NCI-H1105 (cell line): ENCODE measurements around the gene POLR3H.

Experiments used
- DNase-seq: peaks from one replicate; lab custom pipeline; 2025; lab: John Stamatoyannopoulos, UW

The POLR3H gene

DNA sequence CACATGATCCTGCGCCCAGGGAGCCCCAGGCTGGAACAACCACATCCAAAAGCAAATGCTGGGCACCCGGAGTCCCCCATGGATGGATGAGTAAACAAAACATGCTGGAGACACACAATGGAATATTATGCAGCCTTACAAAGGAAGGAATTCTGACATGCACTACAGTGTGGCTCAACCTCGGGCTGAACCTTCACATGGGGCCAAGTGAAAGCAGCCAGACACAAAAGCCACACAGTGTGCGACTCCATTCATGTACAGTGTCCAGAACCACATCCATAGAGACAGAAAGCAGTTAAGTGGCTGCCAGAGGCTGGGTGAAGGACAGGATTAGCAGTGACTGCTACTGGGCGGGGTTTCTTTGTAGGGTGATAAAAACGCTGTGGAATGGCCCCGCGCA lies 10.1 kb downstream of the POLR3H start:
- no peak for DNase-seq

DNA sequence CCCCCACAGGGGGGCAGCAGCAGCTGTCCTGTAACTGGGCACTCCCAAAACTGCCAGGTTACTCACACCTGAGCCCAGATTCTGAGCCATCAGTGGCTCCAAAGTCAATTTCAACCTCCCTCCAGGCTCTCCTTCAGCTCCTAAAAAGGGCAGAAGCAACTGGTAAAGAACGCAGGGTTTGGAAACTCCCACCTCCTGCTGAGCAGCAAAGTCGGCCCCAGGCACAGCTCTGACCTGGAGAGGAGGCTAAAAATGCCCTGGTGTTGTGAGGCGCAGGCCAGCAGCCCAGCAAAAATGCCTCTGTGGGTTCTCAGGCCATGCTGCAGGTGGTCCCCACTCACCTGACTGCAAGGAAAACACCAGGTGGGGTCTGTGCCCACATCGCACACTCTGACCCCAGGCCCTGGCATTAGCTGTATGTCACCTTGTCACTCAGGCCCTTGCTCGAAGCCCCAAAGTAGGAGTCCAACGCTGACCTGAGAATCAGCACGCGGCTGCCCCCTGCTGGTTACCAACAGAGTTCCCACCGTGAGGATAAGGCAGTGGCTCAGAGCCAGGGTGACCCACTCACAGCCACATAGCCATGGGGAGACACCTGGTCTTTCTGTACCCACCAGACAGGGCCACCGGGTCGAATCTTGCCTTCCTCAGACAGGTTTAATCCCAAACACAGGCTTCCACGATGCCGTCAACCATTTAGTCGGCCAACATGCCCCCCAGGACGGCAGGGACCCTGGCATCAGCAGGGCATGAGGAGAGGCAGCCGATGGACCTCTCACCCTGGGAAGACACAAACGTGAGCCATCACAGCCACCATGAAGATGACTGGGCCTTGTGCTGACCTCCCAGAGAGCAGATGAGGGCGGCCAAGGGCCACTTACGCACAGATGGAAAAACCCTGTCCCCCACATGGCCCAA lies 11.1 kb downstream of the POLR3H start:
- no peak for DNase-seq

DNA sequence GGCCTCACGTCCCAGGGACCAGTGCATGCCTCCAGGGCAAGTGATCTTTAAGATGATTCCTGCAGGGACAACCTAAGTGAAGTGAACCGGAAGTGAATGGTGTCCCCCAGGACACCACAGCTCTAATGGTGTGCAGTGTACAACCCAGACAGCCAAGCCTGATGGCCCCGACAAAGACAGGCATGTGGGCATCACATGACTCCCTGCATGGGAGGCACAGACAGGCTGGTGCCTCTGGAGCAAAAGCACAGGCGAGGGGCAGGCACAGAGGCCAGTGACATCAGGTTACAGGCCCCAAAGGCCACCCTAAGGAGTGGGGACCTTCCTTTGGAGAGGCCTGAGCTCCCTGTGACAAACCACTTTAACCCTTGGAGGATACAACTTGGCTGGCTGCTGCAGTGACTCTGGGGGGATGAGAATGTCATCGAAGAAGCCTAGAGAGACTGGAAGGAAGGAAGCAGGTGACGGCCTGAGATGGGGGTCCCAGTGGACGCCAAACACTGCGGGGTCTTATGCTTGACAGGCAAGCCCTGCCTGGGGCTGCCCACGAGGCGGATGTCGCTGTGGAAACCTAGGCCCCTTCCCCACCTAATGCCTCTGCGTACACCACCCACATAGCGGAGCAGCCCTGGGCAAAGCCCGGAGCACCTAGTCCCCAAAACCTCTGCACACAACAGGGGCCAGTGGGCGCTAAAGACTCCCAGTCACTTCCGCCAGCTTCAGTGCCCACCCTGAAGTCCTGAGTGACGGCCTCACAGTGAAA lies 12.4 kb downstream of the POLR3H start:
- no peak for DNase-seq

DNA sequence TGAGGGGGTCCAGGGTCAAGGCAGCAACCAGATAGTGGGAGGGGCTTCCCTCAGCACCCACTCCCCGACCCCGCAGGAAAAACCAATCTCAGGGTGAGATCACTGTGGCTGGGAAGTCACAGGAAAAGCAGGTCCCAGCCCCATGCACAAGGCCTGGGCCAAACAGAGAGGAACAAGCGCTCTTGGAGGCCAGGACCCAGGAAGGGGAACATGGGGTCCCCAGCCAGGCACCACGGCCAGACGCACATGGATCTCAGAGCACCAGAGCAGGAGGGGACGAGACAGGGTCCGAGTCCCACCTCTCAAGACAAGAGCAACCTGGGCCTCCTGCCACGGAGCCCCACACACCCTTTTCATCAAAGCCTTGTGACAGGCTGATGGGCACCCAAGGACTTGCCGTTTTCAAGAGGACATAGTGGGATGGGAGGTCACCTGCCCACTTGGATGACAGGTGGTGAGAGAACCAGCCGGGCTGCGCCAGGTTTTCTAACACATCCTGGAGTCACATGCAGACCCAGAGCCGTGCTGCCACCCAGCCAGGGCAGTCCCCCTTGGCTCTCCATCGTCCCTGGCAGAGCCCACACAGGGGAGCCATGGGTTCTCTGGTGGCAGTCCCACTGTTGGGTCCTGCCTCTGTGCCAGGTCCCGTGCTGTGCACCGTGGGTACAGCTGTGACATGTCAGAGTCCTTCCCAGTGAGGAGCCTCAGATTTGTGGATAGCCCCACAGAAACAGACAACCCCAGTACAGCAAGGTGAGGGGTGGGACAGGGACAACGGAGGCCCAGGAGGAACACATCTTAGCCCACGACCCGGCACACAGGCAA lies 13.2 kb downstream of the POLR3H start:
- no peak for DNase-seq

DNA sequence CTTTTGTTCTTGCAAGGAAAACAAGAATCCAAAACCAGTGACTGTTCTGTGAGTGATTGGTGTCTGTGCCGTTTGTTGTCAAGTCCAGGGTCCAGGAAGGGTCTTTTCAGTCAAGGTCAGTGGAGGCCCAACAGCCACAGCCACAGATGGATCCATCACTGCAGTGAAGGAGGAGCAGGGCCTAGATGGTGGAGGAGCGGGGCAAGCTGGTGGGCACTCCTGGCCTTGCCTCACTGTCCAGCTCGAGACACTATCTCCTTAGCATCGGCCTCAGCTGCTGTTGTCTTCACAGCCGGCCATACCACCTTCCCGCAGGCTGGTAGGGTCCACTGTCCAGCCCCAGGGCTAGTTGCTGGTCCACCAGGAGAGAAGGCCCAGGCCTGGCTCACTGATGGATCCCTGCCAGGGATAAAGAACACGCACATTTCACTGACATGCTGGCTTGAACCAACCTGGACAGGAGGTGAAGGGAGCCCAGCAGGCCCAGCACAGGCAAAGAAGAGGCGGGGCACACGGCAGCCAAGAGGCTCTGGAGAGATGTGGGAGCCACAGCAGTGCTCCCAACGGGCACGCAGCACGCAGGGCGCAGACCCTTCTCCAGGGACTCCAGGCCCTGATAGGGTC lies 15.2 kb downstream of the POLR3H start:
- DNase-seq = no peak

DNA sequence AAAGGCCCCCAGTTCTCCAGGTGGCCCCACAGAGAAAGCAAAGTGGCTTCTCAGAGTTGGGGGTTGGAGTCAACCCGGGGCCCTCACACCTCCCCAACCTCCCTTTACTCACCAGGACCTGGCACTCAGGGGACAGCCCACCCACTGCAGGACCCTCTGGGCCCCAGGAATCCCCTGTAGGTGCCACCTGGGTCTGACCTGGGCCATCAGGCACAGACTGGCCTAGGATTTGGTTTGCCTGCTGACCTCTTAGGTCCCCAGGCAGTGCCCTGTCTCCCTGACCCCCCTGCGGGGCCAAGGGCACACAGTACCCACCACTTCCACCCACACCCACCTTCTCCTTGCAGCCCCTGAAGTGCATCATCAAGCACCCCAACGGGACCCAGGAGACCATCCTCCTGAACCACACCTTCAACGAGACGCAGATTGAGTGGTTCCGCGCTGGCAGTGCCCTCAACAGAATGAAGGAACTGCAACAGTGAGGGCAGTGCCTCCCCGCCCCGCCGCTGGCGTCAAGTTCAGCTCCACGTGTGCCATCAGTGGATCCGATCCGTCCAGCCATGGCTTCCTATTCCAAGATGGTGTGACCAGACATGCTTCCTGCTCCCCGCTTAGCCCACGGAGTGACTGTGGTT lies 16.0 kb downstream of the POLR3H start:
- no peak for DNase-seq

DNA sequence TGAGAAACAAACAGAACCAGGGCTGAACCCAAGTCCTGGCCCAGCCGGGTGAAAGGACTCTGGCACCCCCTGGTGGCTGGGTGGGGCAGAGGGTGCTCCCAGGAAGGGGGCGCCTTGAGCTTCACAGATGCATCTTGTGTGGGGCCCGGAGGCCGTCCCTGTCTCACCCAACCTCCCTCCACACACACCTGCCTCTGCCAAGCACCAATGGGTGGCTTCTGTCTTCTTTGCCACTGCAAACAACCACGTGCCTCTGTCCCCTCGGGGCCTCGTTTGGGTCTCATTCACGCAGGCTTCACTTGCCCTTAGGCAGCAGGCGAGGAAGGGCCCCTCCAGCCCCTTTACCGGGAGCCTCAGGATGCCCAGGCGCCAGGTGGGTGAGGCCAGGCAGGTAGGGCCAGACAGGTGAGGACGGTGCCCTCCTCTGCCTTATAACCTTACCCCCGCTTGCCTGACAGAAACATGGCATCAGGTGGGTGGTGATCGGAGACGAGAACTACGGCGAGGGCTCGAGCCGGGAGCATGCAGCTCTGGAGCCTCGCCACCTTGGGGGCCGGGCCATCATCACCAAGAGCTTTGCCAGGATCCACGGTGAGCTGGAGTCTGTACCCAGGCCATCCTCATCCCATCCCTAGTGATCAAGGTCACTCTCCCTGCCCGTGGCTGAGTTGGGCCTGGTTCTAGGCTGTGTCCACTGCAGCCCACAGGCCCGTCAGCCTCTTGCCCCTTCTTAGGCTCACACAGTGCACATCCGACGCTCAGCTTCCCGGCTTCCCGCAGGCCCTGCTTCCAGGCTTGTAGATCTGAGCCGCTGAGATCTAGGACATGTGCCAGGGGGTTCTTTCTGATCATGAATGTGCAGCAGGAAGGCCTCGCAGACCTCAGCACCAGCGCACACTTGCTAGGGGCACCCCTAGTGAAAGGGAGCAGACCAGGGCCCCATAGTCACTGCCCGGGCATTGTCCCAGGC lies 17.2 kb downstream of the POLR3H start:
- no peak for DNase-seq

DNA sequence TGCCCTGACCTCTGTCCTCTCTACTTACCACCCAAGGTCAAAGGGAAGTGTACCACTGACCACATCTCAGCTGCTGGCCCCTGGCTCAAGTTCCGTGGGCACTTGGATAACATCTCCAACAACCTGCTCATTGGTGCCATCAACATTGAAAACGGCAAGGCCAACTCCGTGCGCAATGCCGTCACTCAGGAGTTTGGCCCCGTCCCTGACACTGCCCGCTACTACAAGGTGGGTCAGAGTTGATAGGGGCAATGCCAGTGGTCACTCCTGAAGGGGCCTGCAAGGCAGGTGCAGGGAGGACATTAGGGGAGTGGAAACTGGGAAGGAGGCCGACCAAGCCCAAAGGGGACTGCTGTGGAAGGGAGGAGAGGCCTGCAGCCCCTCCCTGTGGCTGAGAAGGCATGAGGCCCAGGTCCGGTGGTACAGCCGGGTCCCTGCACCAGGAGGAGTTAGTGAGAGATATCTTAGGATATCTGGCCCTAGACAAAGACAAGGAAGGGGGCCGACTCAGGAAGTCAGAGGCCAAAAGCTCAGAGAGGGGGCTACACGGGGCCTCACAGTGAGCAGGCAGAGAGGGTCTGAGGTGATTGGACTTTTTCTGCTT lies 17.9 kb downstream of the POLR3H start:
- DNase-seq = no peak

DNA sequence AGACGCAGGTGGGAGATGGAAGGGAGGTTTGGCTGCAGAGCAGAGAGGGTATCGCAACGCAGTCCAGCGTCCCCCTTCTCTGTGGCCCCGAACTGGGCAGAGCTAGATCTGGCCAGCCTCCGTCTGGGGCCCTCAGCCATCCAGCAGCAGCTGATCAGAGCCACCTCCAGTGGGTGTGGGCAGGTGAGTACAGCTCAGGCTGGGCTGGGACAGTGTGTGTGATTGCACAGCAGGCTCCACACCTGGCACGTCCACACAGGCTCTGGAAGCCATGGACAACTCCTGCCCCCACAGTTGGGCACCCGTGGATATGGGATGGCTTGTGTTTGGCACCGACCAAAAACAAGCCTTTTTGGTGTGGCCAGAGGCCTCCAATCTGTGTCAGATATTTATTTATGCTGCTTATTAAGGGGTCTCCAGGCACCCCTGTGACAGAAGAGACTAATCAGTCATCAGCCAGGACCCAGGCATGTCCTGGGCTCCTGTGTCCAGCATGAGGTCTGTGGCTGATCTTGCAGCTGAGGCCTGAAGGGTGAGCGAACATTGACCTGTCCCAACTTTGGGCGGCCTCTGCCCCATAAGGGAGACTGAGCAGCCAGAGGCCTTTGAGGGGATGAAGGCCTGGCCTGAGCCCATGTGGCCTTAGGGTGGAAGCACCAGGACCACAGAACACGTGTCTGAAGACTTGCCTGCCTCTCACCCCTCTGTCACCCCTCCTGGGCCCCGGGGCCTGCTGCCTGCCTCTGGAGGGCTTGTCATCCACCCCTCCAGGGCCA lies 18.6 kb downstream of the POLR3H start:
- DNase-seq = no peak

DNA sequence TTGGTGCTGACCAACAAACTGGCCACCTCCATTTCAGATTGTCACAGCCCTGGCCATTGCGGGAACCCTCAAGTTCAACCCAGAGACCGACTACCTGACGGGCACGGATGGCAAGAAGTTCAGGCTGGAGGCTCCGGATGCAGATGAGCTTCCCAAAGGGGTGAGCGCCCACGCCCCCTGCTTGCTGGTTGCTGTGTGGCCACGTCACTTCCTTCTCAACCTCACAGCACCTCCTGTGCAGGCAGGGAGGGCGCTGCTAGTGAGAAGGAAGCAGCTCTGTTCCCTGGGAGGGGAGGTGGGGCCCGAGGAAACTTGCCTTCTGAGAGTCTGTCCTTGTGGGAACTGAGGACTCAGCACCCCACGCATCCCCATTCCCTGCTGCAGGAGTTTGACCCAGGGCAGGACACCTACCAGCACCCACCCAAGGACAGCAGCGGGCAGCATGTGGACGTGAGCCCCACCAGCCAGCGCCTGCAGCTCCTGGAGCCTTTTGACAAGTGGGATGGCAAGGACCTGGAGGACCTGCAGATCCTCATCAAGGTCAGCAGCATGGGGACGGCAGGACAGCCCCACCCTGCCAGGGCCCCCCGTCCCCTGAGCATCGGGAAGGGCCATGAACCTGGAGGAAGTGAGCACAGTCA lies 19.3 kb downstream of the POLR3H start:
- no peak for DNase-seq

DNA sequence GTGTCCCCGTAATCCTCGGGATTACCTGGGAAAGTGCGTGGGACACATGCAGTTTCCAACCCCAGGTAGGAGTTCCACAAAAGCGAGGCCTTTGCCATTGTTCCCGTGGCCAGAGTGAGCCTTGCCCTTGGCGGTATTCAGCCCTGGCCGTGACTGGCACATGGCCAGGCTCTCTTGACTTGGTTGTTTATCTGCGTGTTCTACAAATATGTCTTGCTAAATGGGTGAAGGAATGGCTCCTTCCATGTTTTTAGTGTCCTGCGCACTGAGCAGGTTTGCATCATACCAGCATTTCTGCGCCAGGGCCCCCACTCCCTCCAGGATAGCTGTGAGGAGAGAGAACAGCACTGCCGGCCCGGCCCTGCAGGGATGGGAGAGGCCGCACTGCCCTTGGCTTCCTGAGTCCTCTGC lies 20.0 kb downstream of the POLR3H start:
- DNase-seq = no peak

DNA sequence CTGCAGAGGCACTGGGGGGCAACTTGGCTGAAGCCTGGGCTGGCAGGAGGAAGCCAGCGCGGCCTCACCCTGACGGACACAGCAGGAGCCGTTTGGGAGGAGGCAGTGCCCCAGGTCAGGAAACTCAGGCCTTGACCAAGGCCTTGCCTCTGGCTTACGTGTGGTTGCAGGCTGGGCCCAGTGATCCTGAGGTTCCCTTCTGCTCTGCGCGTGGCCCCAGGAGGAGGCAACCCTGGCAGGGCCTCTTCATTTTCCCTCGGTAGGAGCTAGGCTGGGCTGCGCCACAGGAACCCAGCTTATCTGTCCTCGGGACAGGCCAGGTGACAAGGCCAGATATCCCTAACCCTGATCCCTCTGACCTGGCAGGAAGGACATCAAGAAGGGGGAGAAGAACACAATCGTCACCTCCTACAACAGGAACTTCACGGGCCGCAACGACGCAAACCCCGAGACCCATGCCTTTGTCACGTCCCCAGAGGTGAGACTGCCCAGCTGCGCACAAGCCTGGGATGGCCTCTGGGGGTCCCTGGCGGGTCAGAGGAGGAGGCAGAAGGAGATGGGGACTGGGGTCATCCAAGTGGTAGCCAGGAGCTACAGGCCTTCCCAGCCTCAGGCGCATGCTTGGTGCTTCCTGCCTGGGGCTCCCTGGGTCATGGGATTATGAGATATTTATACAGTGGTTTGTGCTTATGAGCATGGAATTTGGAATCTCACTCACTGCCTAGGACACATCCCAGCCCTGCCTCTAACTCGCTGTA lies 20.6 kb downstream of the POLR3H start:
- DNase-seq = no peak

DNA sequence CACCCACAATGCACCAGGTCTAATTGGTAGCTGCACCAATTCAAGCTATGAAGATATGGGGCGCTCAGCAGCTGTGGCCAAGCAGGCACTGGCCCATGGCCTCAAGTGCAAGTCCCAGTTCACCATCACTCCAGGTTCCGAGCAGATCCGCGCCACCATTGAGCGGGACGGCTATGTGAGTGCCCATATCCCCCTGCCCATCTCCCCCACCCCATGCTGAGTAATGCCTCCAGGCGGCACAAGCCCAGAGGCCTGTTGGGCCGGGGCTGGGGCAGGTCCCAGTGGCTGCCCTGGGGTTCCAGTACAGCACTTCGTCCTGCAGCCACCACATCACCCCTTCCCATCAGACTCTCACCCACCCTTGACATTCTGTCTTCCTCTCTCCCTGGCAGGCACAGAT lies 21.5 kb downstream of the POLR3H start:
- no peak for DNase-seq

DNA sequence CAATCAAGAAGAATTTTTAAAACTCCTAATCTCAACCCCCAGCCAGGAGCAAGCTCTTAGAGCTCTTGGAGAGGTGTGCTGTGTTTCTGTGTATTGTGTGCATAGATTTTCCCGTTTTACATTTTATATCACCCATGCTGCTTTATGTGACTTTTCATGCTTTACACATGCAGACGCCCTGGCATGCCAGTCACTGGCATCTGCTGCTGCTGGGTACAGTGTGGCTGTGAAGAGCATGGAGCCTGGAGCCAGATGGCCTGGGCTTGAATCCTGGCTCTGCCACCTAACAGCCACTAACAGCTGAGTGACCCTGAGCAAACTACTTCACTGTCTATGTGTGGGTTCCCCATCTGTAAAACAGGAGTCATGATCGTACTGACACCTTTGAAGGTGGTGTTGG lies 23.1 kb downstream of the POLR3H start:
- no peak for DNase-seq

DNA sequence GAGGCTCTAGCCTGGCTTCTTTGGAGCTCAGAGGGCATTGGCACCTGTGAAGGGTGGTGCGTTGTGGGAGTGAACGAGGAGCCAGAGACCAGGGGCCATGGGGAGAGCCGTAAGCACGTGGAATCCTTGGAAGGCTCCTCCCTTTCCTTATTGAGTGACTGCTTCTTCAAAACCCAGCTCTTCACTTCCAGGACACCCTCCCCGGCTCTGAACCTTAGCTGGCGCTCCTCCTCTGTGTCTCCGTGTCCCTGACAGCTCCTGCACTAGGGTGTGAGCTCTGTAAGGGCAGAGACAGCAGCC lies 26.3 kb downstream of the POLR3H start:
- no peak for DNase-seq

DNA sequence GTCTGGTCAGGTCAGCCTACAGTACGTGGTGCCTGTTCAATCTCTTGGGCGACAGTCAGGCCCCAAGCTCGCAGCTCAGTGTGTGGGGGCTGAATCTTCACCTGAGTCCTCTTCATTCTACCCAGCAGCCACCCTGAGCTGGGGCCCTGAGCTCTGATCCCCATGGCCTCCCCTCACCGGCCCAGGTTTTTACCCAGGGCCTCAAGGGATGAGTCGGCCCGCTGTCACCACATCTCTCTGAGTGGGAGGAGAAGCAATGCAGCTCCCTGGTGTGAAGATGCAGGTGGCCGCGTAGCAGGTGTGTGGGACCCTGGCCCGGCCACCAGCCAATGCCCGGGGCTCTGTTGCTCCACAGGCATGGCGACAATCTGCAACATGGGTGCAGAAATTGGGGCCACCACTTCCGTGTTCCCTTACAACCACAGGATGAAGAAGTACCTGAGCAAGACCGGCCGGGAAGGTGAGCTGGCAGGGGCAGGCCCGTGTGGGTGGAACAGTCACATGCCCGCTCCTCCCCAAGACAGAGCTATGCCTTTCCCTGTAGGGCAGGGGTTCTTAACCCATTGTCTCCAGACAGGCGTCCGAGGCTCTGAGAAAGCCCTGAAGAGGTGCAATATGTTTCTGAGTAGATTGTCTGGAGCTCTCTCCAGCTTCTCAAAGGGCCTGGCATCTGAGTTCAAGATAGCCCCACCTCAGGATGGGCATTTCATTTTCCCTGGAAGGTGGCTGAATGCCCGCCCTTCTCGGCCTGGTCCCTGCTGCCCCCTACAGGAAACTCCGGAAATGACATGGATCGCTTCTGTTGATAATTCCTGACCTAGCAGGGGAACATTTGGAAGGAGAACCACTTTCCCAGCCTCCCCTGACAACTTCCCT lies 26.9 kb downstream of the POLR3H start:
- DNase-seq = no peak

DNA sequence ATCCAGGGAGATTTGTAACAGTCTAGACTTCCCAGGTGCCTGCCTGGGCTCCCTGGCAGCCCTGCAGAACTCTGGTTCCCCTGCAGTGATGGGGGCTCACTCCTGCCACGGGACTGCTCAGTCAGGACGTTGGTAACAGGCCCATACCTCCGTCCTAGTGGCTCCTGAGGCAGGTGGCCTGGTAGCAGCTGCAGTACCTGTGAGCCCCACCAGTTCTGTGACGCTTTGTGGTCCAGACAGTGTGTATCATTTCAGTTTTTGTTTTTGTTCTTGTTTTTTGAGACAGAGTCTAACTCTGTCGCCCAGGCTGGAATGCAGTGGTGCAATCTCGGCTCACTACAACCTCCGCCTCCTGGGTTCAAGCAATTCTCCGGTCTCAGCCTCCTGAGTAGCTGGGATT lies 27.8 kb downstream of the POLR3H start:
- no peak for DNase-seq
